SU-DHL-6 (cell line): ENCODE measurements around the gene PTGES.

ENCODE experiments used
- EZH2phosphoT487 ChIP-seq: fragments of 200-600 bp; sonication (generic), shearing (Covaris generic); conservative IDR thresholded peaks from 2 replicates; pipeline ENCODE4 v1.6.1; 2018; ENCODE audit warnings: mild to moderate bottlenecking, antibody characterized with exemption, low read length, moderate library complexity, mixed read lengths
- TF ChIP-seq, protein P1 (sequence below): fragments of 200-600 bp; sonication (generic); IDR thresholded peaks from one replicate; pipeline ENCODE4 v1.5.1; 2017; ENCODE audit warnings: antibody characterized with exemption, mild to moderate bottlenecking, low read length, moderate library complexity; ENCODE audit not compliant: insufficient read depth, poor library complexity, severe bottlenecking

DNA sequence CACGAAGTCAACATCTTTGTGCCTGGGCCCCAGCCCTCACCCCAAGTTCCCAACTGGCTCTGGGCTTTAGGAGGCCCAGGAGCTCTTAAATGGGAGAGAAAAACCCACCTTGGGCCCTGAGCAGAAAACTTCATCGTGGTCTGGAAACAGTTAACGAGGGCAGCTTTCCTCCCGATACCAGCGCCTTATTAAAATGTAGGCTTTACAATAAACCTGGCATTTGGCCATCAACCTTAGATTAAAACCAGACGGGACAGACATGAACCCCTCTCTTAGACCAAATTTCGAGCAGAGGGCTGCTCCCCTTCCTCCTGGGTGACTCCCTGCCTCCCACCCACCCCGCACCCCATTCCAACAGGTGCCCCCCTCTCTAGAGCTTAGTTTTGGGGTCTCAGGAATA, 48.0 kb downstream of the PTGES start:
- TF ChIP-seq, protein P1, sequence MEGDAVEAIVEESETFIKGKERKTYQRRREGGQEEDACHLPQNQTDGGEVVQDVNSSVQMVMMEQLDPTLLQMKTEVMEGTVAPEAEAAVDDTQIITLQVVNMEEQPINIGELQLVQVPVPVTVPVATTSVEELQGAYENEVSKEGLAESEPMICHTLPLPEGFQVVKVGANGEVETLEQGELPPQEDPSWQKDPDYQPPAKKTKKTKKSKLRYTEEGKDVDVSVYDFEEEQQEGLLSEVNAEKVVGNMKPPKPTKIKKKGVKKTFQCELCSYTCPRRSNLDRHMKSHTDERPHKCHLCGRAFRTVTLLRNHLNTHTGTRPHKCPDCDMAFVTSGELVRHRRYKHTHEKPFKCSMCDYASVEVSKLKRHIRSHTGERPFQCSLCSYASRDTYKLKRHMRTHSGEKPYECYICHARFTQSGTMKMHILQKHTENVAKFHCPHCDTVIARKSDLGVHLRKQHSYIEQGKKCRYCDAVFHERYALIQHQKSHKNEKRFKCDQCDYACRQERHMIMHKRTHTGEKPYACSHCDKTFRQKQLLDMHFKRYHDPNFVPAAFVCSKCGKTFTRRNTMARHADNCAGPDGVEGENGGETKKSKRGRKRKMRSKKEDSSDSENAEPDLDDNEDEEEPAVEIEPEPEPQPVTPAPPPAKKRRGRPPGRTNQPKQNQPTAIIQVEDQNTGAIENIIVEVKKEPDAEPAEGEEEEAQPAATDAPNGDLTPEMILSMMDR: no peak
- no peak for TF ChIP-seq EZH2phosphoT487
